Fibroblast of villous mesenchyme (primary cell): ENCODE results near the gene ARHGAP10. TPM values are rescaled to one million over a fixed set of nuclear protein-coding genes. Genes with fewer than 3 reads are reported as not detected.

Source experiments
- DNase-seq: peaks from one replicate; pipeline ENCODE4 v3.0.0-alpha.2; 2010; ENCODE audit warnings: low read depth
- H3K4me3 ChIP-seq: 2 replicates; pipeline ENCODE4 v1.5.1; 2011; ENCODE audit warnings: low read depth, mild to moderate bottlenecking, low read length
- CTCF ChIP-seq: IDR thresholded peaks from 2 replicates; pipeline ENCODE4 v1.5.1; 2012; ENCODE audit warnings: low read depth, mild to moderate bottlenecking, low read length; ENCODE audit not compliant: insufficient read depth
- total RNA-seq: library from RNA; depleted of rRNA; stranded (reverse); fragments of >200 nt; gene quantifications from 2 replicates; pipeline ENCODE4 v1.2.3, GENCODE V29; 2012

The ARHGAP10 gene
- total RNA-seq, 1 donor: 41.5 TPM

- no peak for TF ChIP-seq CTCF
- DNase-seq: no peak
- H3K4me3 ChIP-seq: no peak overlapping the region
Measured at GRCh38 chr4:147764337-147764736, 32.4 kb downstream of the ARHGAP10 start.

DNA sequence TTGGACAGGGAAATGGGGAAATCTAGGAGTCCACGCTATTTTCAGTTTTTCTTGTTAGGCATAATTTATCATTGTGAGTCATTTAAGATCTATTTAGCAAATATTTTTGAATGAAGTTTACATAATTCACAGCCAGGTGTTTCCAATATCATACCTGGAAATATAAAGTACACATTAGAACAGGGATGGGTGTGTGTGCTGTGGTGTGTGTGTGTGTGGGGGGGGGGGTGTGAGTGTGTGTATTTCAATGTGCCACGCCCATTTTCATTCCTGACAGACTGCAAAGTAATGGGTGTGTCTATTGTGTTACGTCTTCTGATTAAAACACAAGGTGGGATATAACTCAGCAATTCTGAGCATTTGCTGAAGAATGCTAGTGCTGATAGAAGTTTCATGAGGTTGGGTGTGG lies 33.2 kb downstream of the ARHGAP10 start:
- no peak for DNase-seq
- TF ChIP-seq CTCF: no peak
- H3K4me3 ChIP-seq: no peak overlapping the region

DNA sequence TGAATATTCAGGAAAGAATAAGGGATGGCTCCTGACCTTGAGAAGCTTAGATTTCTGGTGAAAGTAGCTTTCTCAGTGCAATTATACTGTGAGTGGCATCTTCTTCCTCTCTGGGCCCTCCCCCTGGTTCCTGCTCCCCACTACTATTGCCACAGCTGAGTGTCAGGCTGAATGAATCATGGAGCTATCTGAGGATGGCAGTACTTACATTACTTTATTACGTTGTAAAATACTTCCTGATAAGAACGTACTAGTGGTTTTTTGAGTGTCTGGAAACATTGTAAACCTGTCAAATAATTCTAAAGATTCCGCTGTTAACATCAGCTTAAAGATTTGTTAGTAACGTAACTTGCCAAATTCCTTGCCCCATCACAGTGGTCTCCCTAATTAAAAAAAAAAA lies 36.2 kb downstream of the ARHGAP10 start:
- TF ChIP-seq CTCF: no peak
- peak; percentile 96 for DNase-seq
- no peak overlapping the region for H3K4me3 ChIP-seq

GRCh38 chr4:147769386-147769785 lies 37.5 kb downstream of the ARHGAP10 start:
- TF ChIP-seq CTCF: no peak
- no peak for DNase-seq
- H3K4me3 ChIP-seq: no peak overlapping the region

DNA sequence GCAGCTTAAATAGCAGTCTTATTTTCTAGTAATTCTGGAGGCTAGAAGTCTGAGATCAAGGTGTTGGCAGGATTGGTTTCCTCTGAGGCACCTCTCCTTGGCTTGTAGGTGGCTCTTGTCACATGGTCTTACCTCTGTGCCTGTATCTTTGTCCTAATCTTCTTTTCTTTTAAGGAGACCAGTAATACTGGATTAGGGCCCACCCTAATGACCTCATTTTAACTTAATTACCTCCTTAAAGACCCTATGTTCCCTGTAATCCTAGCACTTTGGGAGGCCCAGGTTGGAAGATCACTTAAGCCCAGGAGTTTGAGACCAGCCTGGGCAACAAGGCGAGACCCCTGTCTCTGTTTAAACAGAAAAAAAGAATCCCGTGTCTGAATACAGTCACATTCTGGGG lies 38.9 kb downstream of the ARHGAP10 start:
- DNase-seq: no peak
- TF ChIP-seq CTCF: no peak
- no peak overlapping the region for H3K4me3 ChIP-seq

DNA sequence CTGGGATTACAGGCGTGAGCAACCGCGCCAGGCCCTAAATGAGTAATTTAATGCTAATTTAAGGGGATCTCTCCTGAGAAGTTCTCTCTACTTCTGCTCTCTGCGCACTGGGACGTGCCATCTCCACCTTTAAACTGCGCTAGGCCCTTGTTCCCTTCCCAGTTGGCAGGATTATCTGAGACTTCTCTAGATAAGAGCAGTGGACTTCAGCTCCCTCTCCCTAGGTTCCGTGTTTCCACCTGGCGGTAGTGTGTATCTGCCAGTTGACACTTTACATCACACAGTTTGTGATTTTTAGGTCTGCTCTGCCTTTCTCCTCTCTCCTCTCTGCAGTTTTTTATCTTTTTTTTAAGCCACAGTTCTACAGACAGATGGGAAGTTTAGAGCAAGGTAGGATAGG lies 40.2 kb downstream of the ARHGAP10 start:
- no peak for DNase-seq
- no peak for TF ChIP-seq CTCF
- no peak overlapping the region for H3K4me3 ChIP-seq

- DNase-seq: peak; percentile 86
- H3K4me3 ChIP-seq: no peak overlapping the region
- TF ChIP-seq CTCF: no peak
Measured at GRCh38 chr4:147772459-147772969, 40.6 kb downstream of the ARHGAP10 start.
